BE2C (cell line): ENCODE results near the gene PTPN20.
A peak's percentile ranks its signal among the peaks of the same experiment; 100 is the strongest.

Source experiments
- DNase-seq: peaks from one replicate; pipeline ENCODE4 v3.0.0-alpha.2; 2020
- H3K27me3 ChIP-seq: fragments of 250-450 bp; sonication (Bioruptor Pico); 2 replicates; pipeline ENCODE4 v1.5.1; 2020; ENCODE audit warnings: mild to moderate bottlenecking
- H3K36me3 ChIP-seq: fragments of 250-450 bp; sonication (Bioruptor Pico); 2 replicates; pipeline ENCODE4 v1.5.1; 2020; ENCODE audit warnings: mild to moderate bottlenecking
- H3K4me1 ChIP-seq: fragments of 250-450 bp; sonication (Bioruptor Pico); 2 replicates; pipeline ENCODE4 v1.5.1; 2020
- H3K4me3 ChIP-seq: 2 replicates; pipeline ENCODE4 v1.5.1; 2011; ENCODE audit warnings: low read depth, low read length
- H3K9me3 ChIP-seq: fragments of 250-450 bp; sonication (Bioruptor Pico); 2 replicates; pipeline ENCODE4 v1.5.1; 2020
- CTCF ChIP-seq: IDR thresholded peaks from 2 replicates; pipeline ENCODE4 v1.5.1; 2012; ENCODE audit warnings: mild to moderate bottlenecking, low read depth, low read length

The PTPN20 gene

DNA sequence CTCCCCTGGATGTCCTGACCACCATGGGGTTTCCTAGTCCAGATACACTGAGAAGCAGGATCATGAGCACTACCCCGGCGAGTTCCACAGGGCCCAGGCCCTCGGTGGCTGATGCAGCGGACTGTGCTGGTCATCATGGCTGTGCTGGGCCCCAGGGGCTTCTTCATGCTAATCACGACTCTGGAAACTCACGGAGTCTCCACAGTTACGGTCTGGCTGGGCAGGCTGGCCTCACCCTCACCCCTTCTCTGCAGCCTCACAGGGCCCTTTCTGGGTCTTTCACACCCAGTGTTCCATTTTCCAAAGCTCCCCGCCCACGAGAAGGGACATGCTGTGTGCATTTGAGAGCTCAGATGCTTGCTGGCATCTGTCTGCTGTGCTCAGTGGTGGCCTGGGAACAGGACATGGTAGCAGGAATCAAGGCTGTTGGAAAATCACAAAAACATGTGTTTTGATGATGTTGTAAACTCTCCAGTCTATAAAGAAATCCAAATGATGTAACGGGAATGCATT, 119.0 kb downstream of the PTPN20 start:
- Histone ChIP-seq H3K27me3 (no peaks in the 10 kb centered on the region), H3K9me3 (no peaks in the 10 kb centered on the region), H3K36me3 (no peaks in the 10 kb centered on the region), H3K4me1 (peaks cover 15% of the 10 kb centered on the region), H3K4me3 (no peak overlapping the region)
- peak; percentile 3 for DNase-seq
- no peak for TF ChIP-seq CTCF

GRCh38 chr10:47031211-47031900, 120.1 kb downstream of the PTPN20 start:
- no peaks in the 10 kb centered on the region for H3K27me3 ChIP-seq
- H3K4me1 ChIP-seq: peaks cover 19% of the 10 kb centered on the region
- DNase-seq: peak; percentile 49
- no peaks in the 10 kb centered on the region for H3K36me3 ChIP-seq
- no peak overlapping the region for H3K4me3 ChIP-seq
- H3K9me3 ChIP-seq: no peaks in the 10 kb centered on the region
- peak; percentile 28; the same call in 1 of the 2 replicates for TF ChIP-seq CTCF

DNA sequence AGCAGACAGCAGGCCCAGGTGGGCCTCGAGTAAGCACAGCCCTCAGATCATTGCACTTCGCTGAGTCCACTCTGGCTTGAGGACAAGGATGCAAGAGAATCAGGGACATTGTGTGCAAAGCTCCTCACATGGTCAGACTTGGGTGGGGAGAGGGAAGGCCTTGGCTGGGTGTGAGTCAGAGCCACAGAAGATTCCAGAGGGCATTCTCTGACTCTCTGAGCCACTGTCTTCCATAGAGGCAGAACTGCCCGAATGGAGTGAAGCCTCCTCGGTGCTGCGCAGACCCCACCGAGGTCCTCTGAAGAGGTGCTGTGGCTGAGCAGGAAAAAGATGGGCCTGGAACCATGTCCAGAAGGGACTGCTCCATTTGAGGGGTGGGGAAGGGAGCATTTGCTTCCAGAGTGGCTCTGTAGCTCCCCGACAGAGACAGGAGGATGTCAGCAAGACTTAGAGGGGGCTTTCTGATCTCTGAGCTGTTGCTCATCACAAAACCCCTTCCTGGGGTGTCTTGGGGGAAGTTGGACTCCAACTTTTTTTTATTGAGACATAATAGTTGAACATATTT, 120.8 kb downstream of the PTPN20 start:
- H3K4me1 ChIP-seq: peaks cover 19% of the 10 kb centered on the region
- H3K36me3 ChIP-seq: no peaks in the 10 kb centered on the region
- H3K9me3 ChIP-seq: no peaks in the 10 kb centered on the region
- no peak for DNase-seq
- H3K4me3 ChIP-seq: no peak overlapping the region
- no peak for TF ChIP-seq CTCF
- no peaks in the 10 kb centered on the region for H3K27me3 ChIP-seq

DNA sequence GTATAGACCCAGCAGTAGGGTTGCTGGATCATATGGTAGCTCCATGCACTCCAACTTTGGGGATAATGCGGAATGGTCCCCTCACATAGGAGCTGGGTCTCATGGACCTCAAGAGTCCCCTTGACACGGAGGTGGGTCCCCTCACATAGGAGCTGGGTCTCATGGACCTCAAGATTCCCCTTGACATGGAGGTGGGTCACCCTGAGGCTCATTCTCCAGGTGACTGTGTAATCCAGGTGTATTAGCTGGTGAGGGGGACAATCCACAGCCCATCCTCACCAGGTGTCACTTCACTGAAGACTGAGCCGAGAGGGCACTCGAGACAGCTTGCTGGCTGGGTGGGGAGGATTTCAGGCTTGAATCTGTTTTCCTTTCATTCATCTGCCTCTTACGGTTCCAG, 121.9 kb downstream of the PTPN20 start:
- TF ChIP-seq CTCF: no peak
- H3K27me3 ChIP-seq: no peaks in the 10 kb centered on the region
- no peaks in the 10 kb centered on the region for H3K36me3 ChIP-seq
- no peaks in the 10 kb centered on the region for H3K9me3 ChIP-seq
- peaks cover 24% of the 10 kb centered on the region for H3K4me1 ChIP-seq
- H3K4me3 ChIP-seq: no peak overlapping the region
- DNase-seq: no peak

DNA sequence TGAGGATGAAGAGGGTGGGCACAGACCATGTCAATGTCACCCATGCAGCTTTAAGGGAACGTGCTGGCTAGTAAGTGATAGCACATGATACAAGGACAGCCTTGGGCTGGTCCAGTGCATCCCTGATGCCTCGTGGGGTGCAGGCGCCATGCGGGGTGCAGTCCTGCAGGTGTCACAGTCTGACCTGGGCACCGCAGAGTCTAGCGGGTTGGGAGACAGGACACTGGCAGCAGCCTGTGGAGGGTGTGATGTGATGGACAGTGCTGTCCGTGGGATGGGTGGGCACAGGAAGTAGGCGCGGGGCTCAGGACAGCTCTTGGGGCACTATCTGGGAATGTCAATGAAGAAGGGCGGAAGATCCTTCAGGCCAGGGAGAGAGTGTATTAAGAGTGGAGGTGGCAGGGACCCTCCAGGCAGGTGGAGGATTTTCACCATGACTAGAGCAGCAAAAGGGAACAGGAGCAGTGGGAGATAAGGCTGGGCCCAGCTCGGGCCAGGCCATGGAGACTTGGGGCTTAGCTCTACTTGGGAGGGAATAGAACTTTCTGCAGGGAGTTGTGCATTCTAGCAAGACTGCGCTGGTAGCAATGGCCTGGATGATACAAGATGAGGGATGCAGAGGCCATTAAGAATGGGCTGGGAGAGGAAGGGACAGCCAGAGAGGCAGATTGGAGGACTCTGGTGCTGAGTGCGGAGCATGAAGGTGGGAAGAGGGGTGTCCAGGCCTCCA, 122.5 kb downstream of the PTPN20 start:
- no peaks in the 10 kb centered on the region for H3K9me3 ChIP-seq
- no peaks in the 10 kb centered on the region for H3K36me3 ChIP-seq
- H3K27me3 ChIP-seq: no peaks in the 10 kb centered on the region
- peaks cover 30% of the 10 kb centered on the region for H3K4me1 ChIP-seq
- no peak for TF ChIP-seq CTCF
- peak; percentile 8 for DNase-seq
- H3K4me3 ChIP-seq: no peak overlapping the region
